Sigmoid colon (tissue), 4 donors: ENCODE results near the gene GLIS2.

Experiments
- CTCF ChIP-seq, 4 experiments: fragments of 450-650 bp in 3 of 4; fragments of 200-600 bp in 1 of 4; IDR thresholded peaks; one replicate each; pipeline ENCODE4 v1.5.1; 2016 to 2019; ENCODE audit warnings: antibody characterized with exemption in 4 of 4, mild to moderate bottlenecking in 3 of 4, moderate library complexity in 2 of 4
- EP300 ChIP-seq, 4 donors: sonication (generic); formaldehyde crosslinking; IDR thresholded peaks; one replicate each; pipeline ENCODE4 v1.6.1; 2017; ENCODE audit warnings: antibody characterized with exemption in 4 of 4
- POLR2AphosphoS5 ChIP-seq, 4 donors: sonication (generic); formaldehyde crosslinking; IDR thresholded peaks; one replicate each; pipeline ENCODE4 v1.6.1; 2017; ENCODE audit warnings: antibody characterized with exemption in 4 of 4

GRCh38 chr16:4318967-4319366 lies 3.1 kb downstream of the GLIS2 start:
- TF ChIP-seq CTCF (IDR thresholded peaks at IDR 0.05) (no peak), EP300 (IDR thresholded peaks at IDR 0.05) (no peak), POLR2AphosphoS5 (IDR thresholded peaks at IDR 0.05) (no peak)
